H9 (cell line): ENCODE data around the gene IDH2. TPM values are rescaled to one million over a fixed set of nuclear protein-coding genes. Genes with fewer than 3 reads are reported as not detected.

Experiments
- DNase-seq: peaks from one replicate; pipeline ENCODE4 v3.0.0-alpha.2; 2017
- H2AFZ ChIP-seq: one replicate; pipeline ENCODE4 v1.6.1; 2013; ENCODE audit warnings: mild to moderate bottlenecking, low read length, control low read depth, moderate library complexity
- H2AK5ac ChIP-seq: 2 replicates; pipeline ENCODE4 v1.6.1; 2013; ENCODE audit warnings: low read length, control low read depth, mixed read lengths; ENCODE audit not compliant: insufficient read length
- H2BK120ac ChIP-seq: one replicate; pipeline ENCODE4 v1.6.1; 2013; ENCODE audit warnings: low read depth, mild to moderate bottlenecking, low read length, control low read depth, inconsistent platforms; ENCODE audit not compliant: poor library complexity, severe bottlenecking
- H2BK12ac ChIP-seq: 2 replicates; pipeline ENCODE4 v1.6.1; 2013; ENCODE audit warnings: low read length, control low read depth, mixed read lengths, low read depth; ENCODE audit not compliant: insufficient read length
- H2BK15ac ChIP-seq: 2 replicates; pipeline ENCODE4 v1.6.1; 2013; ENCODE audit warnings: low read depth, low read length, control low read depth
- H2BK20ac ChIP-seq: one replicate; pipeline ENCODE4 v1.6.1; 2013; ENCODE audit warnings: low read depth, mild to moderate bottlenecking, low read length, control low read depth, inconsistent platforms; ENCODE audit not compliant: poor library complexity, severe bottlenecking
- H2BK5ac ChIP-seq: 2 replicates; pipeline ENCODE4 v1.6.1; 2013; ENCODE audit warnings: low read length, control low read depth, mixed read lengths; ENCODE audit not compliant: insufficient read length
- H3K14ac ChIP-seq: 2 replicates; pipeline ENCODE4 v1.6.1; 2013; ENCODE audit warnings: low read length, control low read depth; ENCODE audit not compliant: insufficient read depth
- H3K18ac ChIP-seq: 2 replicates; pipeline ENCODE4 v1.6.1; 2013; ENCODE audit warnings: low read depth, mild to moderate bottlenecking, mixed read lengths, low read length, control low read depth; ENCODE audit not compliant: insufficient read length
- H3K23ac ChIP-seq: 2 replicates; pipeline ENCODE4 v1.6.1; 2013; ENCODE audit warnings: low read length, control low read depth, mixed read lengths, low read depth; ENCODE audit not compliant: insufficient read length
- H3K23me2 ChIP-seq: 2 replicates; pipeline ENCODE4 v1.6.1; 2013; ENCODE audit warnings: low read depth, mild to moderate bottlenecking, mixed read lengths, low read length, control low read depth; ENCODE audit not compliant: insufficient read length, poor library complexity, severe bottlenecking
- H3K27ac ChIP-seq: 2 replicates; pipeline ENCODE4 v1.5.1; 2013; ENCODE audit warnings: low read length, control low read depth, mixed read lengths, low read depth; ENCODE audit not compliant: insufficient read length
- H3K27me3 ChIP-seq: 2 replicates; pipeline ENCODE4 v1.6.1; 2013; ENCODE audit warnings: low read length, control low read depth, inconsistent platforms; ENCODE audit not compliant: insufficient read depth
- H3K4ac ChIP-seq: 2 replicates; pipeline ENCODE4 v1.6.1; 2013; ENCODE audit warnings: low read depth, mild to moderate bottlenecking, control low read depth, inconsistent platforms, low read length, moderate library complexity
- H3K4me1 ChIP-seq: 2 replicates; pipeline ENCODE4 v1.6.1; 2013; ENCODE audit warnings: low read length, control low read depth, inconsistent platforms; ENCODE audit not compliant: insufficient read depth
- H3K4me2 ChIP-seq: 2 replicates; pipeline ENCODE4 v1.6.1; 2013; ENCODE audit warnings: low read length, control low read depth, mixed read lengths; ENCODE audit not compliant: insufficient read length, insufficient read depth
- H3K56ac ChIP-seq: 2 replicates; pipeline ENCODE4 v1.6.1; 2013; ENCODE audit warnings: low read depth, mild to moderate bottlenecking, mixed read lengths, low read length, control low read depth; ENCODE audit not compliant: insufficient read length
- H3K79me1 ChIP-seq: 2 replicates; pipeline ENCODE4 v1.6.1; 2013; ENCODE audit warnings: low read depth, mild to moderate bottlenecking, moderate library complexity, low read length, control low read depth, inconsistent platforms; ENCODE audit not compliant: insufficient read depth, poor library complexity, severe bottlenecking
- H3K79me2 ChIP-seq: 2 replicates; pipeline ENCODE4 v1.6.1; 2013; ENCODE audit warnings: low read length, control low read depth, inconsistent platforms; ENCODE audit not compliant: insufficient read depth
- H3K9ac ChIP-seq: 2 replicates; pipeline ENCODE4 v1.6.1; 2013; ENCODE audit warnings: low read length, control low read depth, mixed read lengths; ENCODE audit not compliant: insufficient read length; ENCODE audit errors: extremely low read depth
- H3K9me3 ChIP-seq: one replicate; pipeline ENCODE4 v1.6.1; 2013; ENCODE audit warnings: low read depth, low read length, inconsistent platforms; ENCODE audit not compliant: control insufficient read depth
- H3T11ph ChIP-seq: one replicate; pipeline ENCODE4 v1.6.1; 2013; ENCODE audit warnings: mild to moderate bottlenecking, low read length, control low read depth, inconsistent platforms
- H4K20me1 ChIP-seq: one replicate; pipeline ENCODE4 v1.6.1; 2013; ENCODE audit not compliant: control insufficient read depth, insufficient read length, insufficient read depth
- H4K5ac ChIP-seq: 2 replicates; pipeline ENCODE4 v1.6.1; 2013; ENCODE audit warnings: low read depth, mild to moderate bottlenecking, mixed read lengths, low read length, control low read depth; ENCODE audit not compliant: insufficient read length
- H4K8ac ChIP-seq: replicated peaks from 2 replicates; pipeline ENCODE4 v1.6.1; 2013; ENCODE audit warnings: low read length, control low read depth, mixed read lengths, low read depth; ENCODE audit not compliant: insufficient read length
- H4K91ac ChIP-seq: 2 replicates; pipeline ENCODE4 v1.6.1; 2013; ENCODE audit warnings: low read depth, mild to moderate bottlenecking, moderate library complexity, mixed read lengths, low read length, control low read depth; ENCODE audit not compliant: insufficient read length
- H3K27ac Mint-ChIP-seq, 3 experiments: 2 replicates in 2 of 3; 3 replicates in 1 of 3; pipeline ENCODE4 v1.8.0; 2020 to 2021; ENCODE audit warnings: mixed read lengths in 3 of 3, mild to moderate bottlenecking in 1 of 3, moderate library complexity in 1 of 3
- H3K27me3 Mint-ChIP-seq: 2 replicates; pipeline ENCODE4 v1.8.0; 2021; ENCODE audit warnings: low read depth, mild to moderate bottlenecking, moderate library complexity, mixed read lengths
- H3K36me3 Mint-ChIP-seq, 3 experiments: 2 replicates in 2 of 3; 3 replicates in 1 of 3; pipeline ENCODE4 v1.8.0; 2020 to 2021; ENCODE audit warnings: low read depth in 3 of 3, mixed read lengths in 3 of 3; ENCODE audit not compliant: insufficient read depth in 1 of 3
- H3K4me1 Mint-ChIP-seq, 2 experiments: 2 replicates each; pipeline ENCODE4 v1.8.0; 2020; ENCODE audit warnings: mixed read lengths in 2 of 2
- H3K4me3 Mint-ChIP-seq, 2 experiments: 2 replicates in 1 of 2; 3 replicates in 1 of 2; pipeline ENCODE4 v1.8.0; 2020 to 2021; ENCODE audit warnings: mild to moderate bottlenecking in 2 of 2, mixed read lengths in 2 of 2, moderate library complexity in 1 of 2
- H3K9me3 Mint-ChIP-seq, 2 experiments: 2 replicates in 1 of 2; 3 replicates in 1 of 2; pipeline ENCODE4 v1.8.0; 2020; ENCODE audit warnings: mild to moderate bottlenecking in 2 of 2, mixed read lengths in 2 of 2, moderate library complexity in 1 of 2
- WGBS: extraction: QIAGEN DNeasy Blood & Tissue Kit; methylation state at CpG from one replicate; pipeline ENCODE4 v1.1.7; 2013; ENCODE audit warnings: missing lambda C conversion rate, low lambda C conversion rate, mixed read lengths; ENCODE audit not compliant: insufficient read length; ENCODE audit errors: extremely low coverage; 5-methylcytosine and 5-hydroxymethylcytosine counted together
- total RNA-seq: library from RNA; stranded (reverse); gene quantifications from 2 replicates; pipeline ENCODE4 v1.2.1, GENCODE V29; 2021
- TF ChIP-seq, protein P1 (sequence below): fragments of 200-600 bp; sonication (generic); conservative IDR thresholded peaks from 3 replicates; pipeline ENCODE4 v1.8.0; 2021; ENCODE audit warnings: antibody characterized with exemption, mild to moderate bottlenecking

The IDH2 gene
- total RNA-seq, 1 experiment from 2014 or later, result 57.7 TPM

GRCh38 chr15:90131848-90132247 is 29.6 kb upstream of the IDH2 start:
- Mint-ChIP-seq H3K27ac (no peak overlapping the region), H3K9me3 (peaks cover 0 to 2% of the 10 kb centered on the region in 2 experiments; a peak in 2 of 5 replicates), H3K4me3 (no peak overlapping the region), H3K36me3 (no peaks in the 10 kb centered on the region; a peak in 1 of 7 replicates), H3K4me1 (peaks cover 3 to 5% of the 10 kb centered on the region in 2 experiments), H3K27me3 (peaks cover 10% of the 10 kb centered on the region)
- no peak for DNase-seq
- H3K23ac ChIP-seq, result no peak overlapping the region
- no peak overlapping the region for H3K56ac ChIP-seq
- no peak overlapping the region for H3K4me2 ChIP-seq
- no peak overlapping the region for H3K18ac ChIP-seq
- H2AK5ac ChIP-seq, result no peak overlapping the region
- no peak overlapping the region for H2BK5ac ChIP-seq
- H3K79me1 ChIP-seq, result no peaks in the 10 kb centered on the region
- H4K20me1 ChIP-seq, result no peaks in the 10 kb centered on the region
- no CpG with 5 or more reads among the region's 2 CpGs for WGBS
- TF ChIP-seq, protein P1, sequence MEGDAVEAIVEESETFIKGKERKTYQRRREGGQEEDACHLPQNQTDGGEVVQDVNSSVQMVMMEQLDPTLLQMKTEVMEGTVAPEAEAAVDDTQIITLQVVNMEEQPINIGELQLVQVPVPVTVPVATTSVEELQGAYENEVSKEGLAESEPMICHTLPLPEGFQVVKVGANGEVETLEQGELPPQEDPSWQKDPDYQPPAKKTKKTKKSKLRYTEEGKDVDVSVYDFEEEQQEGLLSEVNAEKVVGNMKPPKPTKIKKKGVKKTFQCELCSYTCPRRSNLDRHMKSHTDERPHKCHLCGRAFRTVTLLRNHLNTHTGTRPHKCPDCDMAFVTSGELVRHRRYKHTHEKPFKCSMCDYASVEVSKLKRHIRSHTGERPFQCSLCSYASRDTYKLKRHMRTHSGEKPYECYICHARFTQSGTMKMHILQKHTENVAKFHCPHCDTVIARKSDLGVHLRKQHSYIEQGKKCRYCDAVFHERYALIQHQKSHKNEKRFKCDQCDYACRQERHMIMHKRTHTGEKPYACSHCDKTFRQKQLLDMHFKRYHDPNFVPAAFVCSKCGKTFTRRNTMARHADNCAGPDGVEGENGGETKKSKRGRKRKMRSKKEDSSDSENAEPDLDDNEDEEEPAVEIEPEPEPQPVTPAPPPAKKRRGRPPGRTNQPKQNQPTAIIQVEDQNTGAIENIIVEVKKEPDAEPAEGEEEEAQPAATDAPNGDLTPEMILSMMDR, result no peak
- peaks cover 2% of the 10 kb centered on the region; the same call in 1 of the 2 replicates for H3K4me1 ChIP-seq
- H2AFZ ChIP-seq, result no peak overlapping the region
- no peak overlapping the region for H4K91ac ChIP-seq
- H3K79me2 ChIP-seq, result no peaks in the 10 kb centered on the region
- H3K9ac ChIP-seq, result no peak overlapping the region
- H3K14ac ChIP-seq, result no peak overlapping the region
- H2BK120ac ChIP-seq, result no peak overlapping the region
- no peaks in the 10 kb centered on the region for H3K27me3 ChIP-seq
- no peak overlapping the region for H3K27ac ChIP-seq
- H3K9me3 ChIP-seq, result no peaks in the 10 kb centered on the region
- H2BK20ac ChIP-seq, result no peak overlapping the region
- no peak overlapping the region for H3T11ph ChIP-seq
- H2BK15ac ChIP-seq, result no peak overlapping the region
- no peak overlapping the region for H3K4ac ChIP-seq
- no peaks in the 10 kb centered on the region for H3K23me2 ChIP-seq
- no peak overlapping the region for H4K8ac ChIP-seq
- no peak overlapping the region for H4K5ac ChIP-seq
- H2BK12ac ChIP-seq, result no peak overlapping the region
